NCI-H1436 (cell line): Measurements from ENCODE around the gene RNF166.

Source experiments
- DNase-seq: peaks from one replicate; lab custom pipeline; 2025; lab: John Stamatoyannopoulos, UW

The RNF166 gene

DNA sequence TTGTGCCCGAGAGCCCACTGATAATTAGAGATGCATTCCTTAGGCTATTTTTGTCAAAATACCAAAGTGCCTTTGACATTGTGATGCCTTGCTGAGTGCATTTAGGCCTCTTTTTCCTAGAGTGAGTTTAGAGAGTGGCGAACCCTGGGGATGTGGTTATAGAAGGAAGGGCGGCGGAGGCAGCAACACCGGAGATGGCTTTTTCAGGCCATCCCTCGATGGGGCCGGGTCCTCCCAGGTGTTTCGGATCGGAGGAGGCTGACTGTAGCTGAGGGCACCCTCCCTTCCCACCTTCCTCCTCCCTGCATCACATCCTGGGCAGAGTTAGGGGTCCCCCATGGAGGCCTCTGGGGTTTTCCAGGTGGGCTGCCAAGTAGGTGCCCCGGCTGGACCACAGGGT lies 13.3 kb downstream of the RNF166 start:
- DNase-seq: no peak

- DNase-seq: no peak
Measured at GRCh38 chr16:88691924-88692560, 14.2 kb downstream of the RNF166 start.

- no peak for DNase-seq
Measured at GRCh38 chr16:88691129-88691813, 14.9 kb downstream of the RNF166 start.

DNA sequence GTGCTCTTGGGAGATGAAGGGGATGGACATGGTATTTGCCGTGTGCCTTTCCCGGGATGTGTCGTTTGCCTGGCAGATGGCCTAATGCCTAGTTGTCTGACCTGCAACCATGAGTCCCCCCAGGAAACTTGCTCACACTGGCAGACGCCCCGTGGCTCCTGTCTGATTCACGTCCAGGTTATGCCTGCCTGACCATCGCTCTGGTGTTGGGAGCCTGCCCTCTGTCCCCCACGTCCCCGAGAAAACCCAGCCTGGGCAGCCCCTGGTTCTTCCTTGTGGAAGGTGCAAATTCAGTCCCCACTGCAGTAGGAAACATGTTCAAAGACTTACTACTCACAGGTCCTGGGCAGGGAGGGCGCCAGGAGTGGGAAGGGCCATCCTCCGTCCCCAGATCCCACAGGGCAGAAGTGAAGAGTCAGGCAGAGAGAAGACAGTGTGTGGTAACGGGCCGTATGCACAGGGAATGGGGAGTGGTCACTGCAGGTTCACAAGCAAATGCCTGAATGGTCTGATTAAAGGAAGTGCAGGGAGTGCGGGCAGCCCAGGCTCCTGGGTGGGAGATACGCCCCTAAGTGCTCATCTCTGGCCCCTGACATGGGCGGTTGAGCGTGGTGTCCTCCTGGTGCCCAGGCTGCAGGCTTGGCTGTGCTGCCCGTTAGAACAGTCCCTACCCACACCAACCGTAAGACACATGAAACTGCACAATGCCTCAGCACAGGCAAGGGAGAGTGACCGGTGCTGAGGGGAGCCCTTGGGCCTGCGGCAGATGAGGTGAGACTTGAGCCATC lies 15.7 kb downstream of the RNF166 start:
- no peak for DNase-seq

DNA sequence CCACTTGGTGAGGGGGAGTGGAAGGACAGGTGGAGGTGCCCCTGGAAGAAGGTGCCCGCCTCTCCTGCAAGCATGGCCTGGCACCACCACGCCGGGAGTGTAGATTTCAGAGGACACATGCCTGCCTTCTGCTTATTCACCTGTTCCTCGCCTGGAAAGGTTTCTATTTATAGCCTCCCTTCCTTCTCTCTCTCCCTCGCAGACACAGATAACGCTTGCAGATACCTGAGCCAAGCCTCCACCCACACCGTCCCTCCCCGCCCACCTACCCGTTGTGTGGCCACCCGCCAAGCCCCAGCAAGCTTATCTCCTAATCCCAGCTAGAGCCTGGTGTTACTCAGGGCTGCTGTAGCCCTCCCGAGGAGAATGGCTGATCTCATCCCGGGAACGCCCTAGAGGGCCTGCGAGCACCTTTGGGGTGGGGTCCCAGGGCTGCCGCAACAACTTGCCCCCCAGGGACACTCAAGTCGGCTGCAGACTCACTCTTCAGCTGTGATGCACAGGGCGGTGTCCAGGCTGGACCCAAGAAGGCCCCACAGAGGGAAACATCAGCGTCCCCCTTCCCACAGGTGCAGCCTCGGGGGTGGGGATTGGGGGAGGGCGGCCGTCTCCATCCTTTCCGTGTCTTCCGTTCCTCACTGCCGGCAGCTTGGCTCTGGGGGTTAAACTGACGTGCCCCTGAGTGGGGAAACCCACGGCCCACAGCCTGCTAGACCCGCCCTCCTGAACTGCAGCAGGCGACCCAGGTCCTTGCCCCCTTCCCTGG lies 18.0 kb downstream of the RNF166 start:
- no peak for DNase-seq

DNA sequence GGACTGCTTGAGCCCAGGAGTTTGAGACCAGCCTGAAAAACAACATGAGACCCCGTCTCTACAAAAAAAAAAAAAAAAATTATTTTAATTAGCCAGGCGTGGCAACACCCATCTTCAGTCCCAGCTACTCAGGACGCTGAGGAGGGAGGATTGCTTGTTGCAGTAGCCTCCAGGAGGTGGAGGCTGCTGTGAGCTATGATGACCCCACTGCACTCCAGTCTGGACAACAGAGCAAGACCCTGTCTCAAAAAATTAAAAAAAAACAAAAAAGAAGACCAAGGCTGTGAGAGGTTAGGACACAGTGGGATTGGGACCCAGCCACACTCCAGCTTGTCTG lies 18.6 kb downstream of the RNF166 start:
- DNase-seq: no peak

DNA sequence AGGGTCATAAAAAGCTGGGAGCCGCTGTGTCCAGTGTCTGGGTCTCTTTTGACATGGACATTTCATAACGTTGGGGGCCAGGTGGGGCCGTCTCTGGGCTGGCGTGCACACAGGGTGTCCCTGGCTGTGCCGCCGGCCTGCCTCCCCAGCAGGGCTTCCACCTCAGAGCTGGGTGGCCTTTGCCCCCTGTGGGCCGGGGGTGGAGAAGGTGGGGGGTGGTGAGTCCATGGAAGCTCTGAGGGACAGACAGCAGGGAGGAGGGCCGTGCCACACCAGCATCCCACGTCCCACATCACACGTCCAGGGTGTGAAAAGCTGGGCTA lies 19.0 kb downstream of the RNF166 start:
- DNase-seq: no peak

GRCh38 chr16:88686439-88687253 lies 19.6 kb downstream of the RNF166 start, which contains the start of gene SNAI3:
Gene SNAI3, minus strand, starts transcription at chr16:88686507. Its CDS starts 101 bp downstream, at chr16:88686406.
- peak; percentile 80 for DNase-seq

DNA sequence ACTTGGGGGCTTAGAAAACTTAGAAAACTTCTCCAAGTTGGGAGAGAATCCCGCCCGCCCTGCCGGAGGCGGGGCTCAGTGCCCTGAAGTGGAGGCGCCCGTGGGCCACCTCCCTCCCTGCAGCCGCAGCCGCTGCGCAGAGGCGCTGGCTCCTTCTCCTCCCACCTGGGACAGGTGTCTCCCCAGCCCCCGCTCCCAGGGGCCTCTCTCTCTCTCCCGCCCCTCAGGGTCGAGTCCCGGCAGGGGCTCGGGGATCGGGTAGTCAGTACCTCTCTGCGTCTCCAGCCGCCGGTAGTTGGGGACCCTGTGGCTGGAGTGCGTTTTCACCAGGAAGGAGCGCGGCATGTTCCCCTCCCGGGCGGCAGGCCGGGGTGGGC lies 20.2 kb downstream of the RNF166 start:
- DNase-seq: peak; percentile 76

DNA sequence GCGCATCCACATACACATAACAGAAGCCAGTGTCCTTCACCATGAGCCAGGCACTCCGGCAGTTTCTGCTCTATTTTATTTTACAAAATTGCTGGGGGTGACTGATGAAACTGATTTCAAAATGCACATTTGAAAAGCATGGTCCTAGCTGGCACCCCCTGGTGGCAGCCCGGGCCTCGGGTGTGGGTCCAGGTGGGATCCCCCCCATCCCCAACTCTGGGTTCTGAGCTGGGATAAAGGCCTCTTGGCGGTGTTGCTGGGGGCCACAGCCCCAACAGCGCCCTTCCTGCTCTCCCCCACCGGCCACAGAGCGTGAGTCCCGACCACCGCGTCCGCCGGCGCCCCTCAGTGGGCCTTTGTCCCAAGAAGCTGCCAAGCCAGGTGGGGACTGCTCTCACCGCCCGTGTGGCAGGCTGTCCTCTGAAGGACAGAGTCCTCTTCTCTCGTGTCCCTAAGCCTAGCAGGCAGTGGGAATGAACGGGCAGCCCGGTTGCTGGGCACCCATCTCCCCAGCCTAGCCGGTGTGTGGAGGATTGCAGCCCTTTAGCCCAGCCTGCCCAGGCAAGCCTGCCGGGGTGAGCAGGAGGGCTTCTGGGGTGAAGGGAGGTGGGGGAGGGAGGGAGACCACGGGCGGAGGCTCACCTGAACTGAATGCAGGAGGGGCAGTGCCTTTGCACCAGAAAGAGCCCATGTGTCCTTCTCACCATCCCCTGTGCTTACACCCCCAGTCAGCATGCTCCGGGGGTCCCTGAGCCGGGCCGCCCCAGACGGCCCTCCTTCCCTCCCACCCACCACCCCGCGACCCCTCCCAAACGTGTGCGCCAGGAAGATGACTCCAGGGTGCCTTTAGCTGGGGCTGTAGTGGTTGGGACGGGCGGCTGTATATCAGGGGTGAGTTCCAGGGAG lies 20.8 kb downstream of the RNF166 start:
- peak; percentile 36 for DNase-seq

DNA sequence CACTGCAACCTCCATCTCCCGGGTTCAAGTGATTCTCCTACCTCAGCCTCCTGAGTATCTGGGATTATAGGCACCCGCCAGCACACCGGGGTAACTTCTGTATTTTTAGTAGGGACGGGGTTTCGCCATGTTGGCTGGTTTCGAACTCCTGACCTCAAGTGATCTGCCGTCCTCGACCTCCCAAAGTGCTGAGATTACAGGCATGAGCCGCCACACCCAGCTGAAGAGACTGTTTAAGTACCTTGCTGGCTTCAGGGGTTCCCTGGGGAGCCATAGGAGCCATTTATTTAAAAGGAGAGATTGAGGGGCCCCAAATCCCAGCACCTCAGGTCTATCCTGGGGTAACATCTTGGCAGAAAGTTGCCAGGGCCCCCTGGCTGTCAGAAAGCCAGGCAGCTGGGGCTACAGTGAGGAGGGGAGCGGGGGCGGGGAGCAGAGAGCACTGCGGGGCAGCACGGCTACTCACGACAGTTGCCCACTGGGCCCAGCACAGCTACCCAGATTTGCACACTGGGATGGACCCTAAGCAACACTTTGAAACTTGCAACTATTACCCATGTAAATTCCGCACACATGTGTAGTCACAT lies 21.5 kb downstream of the RNF166 start:
- no peak for DNase-seq

DNA sequence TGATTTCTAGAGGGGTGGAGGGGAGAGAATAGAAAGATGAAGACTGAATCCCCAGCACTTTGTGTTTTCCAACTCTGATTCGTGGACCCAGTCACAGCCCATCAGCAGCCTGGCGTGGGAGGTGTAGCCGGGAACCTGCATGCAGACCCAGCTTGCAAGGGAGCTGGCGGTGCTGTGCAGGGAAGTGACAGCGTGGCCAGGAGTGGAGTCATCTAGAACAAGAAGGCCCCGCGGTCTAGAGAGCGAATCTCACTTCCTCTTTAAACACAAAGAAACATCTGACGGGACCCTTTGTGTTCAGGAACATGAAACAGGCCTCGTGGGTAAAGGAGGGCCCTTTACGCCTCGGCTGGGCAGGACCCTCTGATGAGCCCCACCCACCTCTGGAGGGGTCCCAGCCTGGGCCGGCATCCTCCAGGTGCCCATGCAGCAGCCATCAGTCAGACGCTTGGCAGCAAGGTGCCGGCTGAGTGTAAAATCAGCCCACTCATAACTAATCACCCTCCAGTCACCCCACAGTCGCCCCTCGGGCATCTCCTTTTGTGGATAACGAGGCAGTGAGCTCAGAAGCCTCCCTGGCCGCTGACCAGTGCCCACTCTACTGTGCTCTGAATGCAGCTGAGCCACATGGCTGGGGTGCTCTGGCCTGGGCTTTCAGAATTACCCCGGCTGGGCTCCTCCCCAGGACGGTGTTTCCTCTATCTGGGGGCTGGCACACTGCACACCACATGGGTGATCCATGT lies 24.3 kb downstream of the RNF166 start:
- no peak for DNase-seq

DNA sequence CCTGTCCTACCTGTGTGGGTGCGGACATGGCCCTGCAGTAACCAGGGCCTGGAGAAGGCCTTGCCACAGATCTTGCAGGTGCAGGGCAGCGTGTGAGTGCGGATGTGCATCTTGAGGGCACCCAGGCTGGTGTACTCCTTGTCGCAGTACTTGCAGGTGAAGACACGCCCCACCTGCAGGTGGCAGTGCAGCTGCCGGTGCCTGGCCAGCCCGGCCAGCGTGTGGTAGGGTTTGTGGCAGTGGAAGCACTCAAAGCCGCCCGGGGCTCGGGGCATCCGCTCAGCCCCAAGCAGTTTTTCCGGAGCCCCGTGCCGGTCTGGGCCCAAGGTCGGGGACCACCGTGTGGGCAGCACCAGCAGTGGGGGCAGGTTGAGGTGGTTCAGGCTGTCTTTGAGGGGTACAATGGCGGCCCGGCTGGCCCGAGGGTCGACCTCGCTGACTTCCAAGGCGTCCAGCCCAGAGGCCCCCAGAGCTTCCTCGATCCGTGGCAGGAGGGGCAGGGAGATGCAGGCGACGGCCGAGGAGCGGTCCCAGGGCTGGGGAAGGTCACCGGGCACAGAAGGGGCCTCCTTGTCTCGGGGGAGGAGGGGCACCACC lies 25.0 kb downstream of the RNF166 start:
- DNase-seq: no peak

GRCh38 chr16:88680554-88681083 lies 25.6 kb downstream of the RNF166 start:
- no peak for DNase-seq

DNA sequence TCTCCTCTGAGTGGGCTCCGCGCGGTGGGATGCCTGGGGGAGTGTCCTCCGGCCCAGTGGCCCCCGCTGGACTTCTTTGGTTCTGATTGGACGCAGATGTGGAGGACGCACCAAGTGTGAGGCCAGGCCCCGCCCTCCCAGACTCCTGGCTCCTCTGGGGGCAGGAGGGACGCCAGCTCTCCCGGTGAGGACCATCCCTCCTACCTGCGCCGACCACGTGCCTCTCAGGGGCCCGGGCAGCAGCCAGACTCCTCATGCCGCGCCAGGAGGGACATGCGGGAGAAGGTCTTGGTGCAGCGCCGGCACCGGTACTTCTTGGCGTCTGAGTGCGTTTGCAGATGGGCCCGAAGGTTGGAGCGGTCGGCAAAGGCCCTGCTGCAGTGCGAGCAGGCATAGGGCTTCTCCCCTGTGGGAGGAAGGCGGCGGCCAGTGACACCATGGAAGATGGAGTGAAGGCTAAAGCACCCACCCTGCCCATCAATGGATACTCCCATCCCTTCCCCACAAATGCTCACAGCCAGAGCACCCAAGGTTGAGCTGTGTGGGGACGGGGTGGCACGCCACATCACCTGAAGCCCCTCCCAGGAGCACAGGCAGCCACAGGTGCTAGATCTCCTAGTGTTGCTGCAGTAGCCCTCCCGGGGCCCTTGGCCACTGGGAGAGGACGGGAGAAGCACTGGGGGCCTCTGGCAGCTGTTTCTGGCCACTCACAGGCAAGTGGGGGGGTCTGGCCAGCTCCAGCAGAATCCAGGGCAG lies 27.8 kb downstream of the RNF166 start:
- DNase-seq: no peak

- no peak for DNase-seq
Measured at GRCh38 chr16:88677721-88678120, 28.5 kb downstream of the RNF166 start.

GRCh38 chr16:88676502-88677242 lies 29.5 kb downstream of the RNF166 start:
- DNase-seq: no peak
